ENCODE results near the gene CPT2. TPM values are rescaled to one million over a fixed set of nuclear protein-coding genes. Genes with fewer than 3 reads are reported as not detected.
A peak's percentile ranks its signal among the peaks of the same experiment; 100 is the strongest.
"Not testable (repeated sequence)": the region's sequence is repeated elsewhere in the genome, so short reads cannot be mapped to it uniquely, and the experiment has no call there.

CPT2 gene
- total RNA-seq, 1 experiment from 2014 or later, result 25.1 TPM

GRCh38 chr1:53182111-53182593 lies 14.5 kb upstream of the CPT2 start:
- peak; percentile 87 for DNase-seq (ENCODE audit: low spot score)

GRCh38 chr1:53182716-53183094 lies 13.9 kb upstream of the CPT2 start:
- DNase-seq (ENCODE audit: low spot score), result no peak

GRCh38 chr1:53183095-53183990 lies 13.3 kb upstream of the CPT2 start:
- DNase-seq (ENCODE audit: low spot score), result peak; percentile 62

GRCh38 chr1:53185955-53186297 lies 10.7 kb upstream of the CPT2 start:
- DNase-seq (ENCODE audit: low spot score), result not testable (repeated sequence)

- DNase-seq (ENCODE audit: low spot score), result no peak
These were observed 10.1 kb upstream of the CPT2 start for GRCh38 chr1:53186533-53186932.

GRCh38 chr1:53187401-53187800 lies 9.2 kb upstream of the CPT2 start:
- no peak for DNase-seq (ENCODE audit: low spot score)

GRCh38 chr1:53188099-53188498 lies 8.5 kb upstream of the CPT2 start:
- no peak for DNase-seq (ENCODE audit: low spot score)

GRCh38 chr1:53189061-53189460 lies 7.6 kb upstream of the CPT2 start:
- no peak for DNase-seq (ENCODE audit: low spot score)

GRCh38 chr1:53190210-53190611 lies 6.4 kb upstream of the CPT2 start:
- no peak for DNase-seq (ENCODE audit: low spot score)

GRCh38 chr1:53195246-53196016 lies 1.2 kb upstream of the CPT2 start:
- no peak for DNase-seq (ENCODE audit: low spot score)

GRCh38 chr1:53196017-53196484 lies 573 bp upstream of the CPT2 start:
- no peak for DNase-seq (ENCODE audit: low spot score)

- DNase-seq (ENCODE audit: low spot score), result peak; percentile 32
These were observed 922 bp downstream of the CPT2 start for GRCh38 chr1:53197291-53198200.

GRCh38 chr1:53198241-53198651 lies 1.6 kb downstream of the CPT2 start:
- DNase-seq (ENCODE audit: low spot score), result peak; percentile 39

GRCh38 chr1:53203466-53203865 lies 6.8 kb downstream of the CPT2 start:
- no peak for DNase-seq (ENCODE audit: low spot score)

GRCh38 chr1:53205496-53205895 lies 8.9 kb downstream of the CPT2 start:
- not testable (repeated sequence) for DNase-seq (ENCODE audit: low spot score)

- DNase-seq (ENCODE audit: low spot score), result not testable (repeated sequence)
These were observed 9.6 kb downstream of the CPT2 start for GRCh38 chr1:53206083-53206685.

GRCh38 chr1:53206735-53207379 lies 10.2 kb downstream of the CPT2 start:
- no peak for DNase-seq (ENCODE audit: low spot score)

GRCh38 chr1:53207726-53208125 lies 11.1 kb downstream of the CPT2 start:
- no peak for DNase-seq (ENCODE audit: low spot score)

- no peak for DNase-seq (ENCODE audit: low spot score)
These were observed 13.7 kb downstream of the CPT2 start for GRCh38 chr1:53210352-53210751.

GRCh38 chr1:53210954-53211353 lies 14.3 kb downstream of the CPT2 start:
- DNase-seq (ENCODE audit: low spot score), result no peak

Data from HT-29 (cell line).